HG03064 (cell line): ENCODE data around the gene SRRT.
A peak's percentile ranks its signal among the peaks of the same experiment; 100 is the strongest.

Experiments
- ATAC-seq: cut with Tn5 transposase; IDR thresholded peaks from one replicate; pipeline ENCODE4 v1.9.1; 2021; ENCODE audit warnings: low read depth; ENCODE audit not compliant: unreplicated experiment

The SRRT gene

GRCh38 chr7:100874577-100875355 lies at the start of gene SRRT:
Gene SRRT (plus strand): TSS chr7:100875103. CDS start chr7:100875591, 488 bp downstream.
- ATAC-seq: peak; percentile 75

- no peak for ATAC-seq
These were observed 49.7 kb upstream of the SRRT start for GRCh38 chr7:100825215-100825671.

GRCh38 chr7:100825751-100826513 lies 49.0 kb upstream of the SRRT start:
- ATAC-seq: no peak

- no peak for ATAC-seq
These were observed 48.2 kb upstream of the SRRT start for GRCh38 chr7:100826514-100827329.

GRCh38 chr7:100827330-100828226 lies 47.3 kb upstream of the SRRT start, which contains the start of gene EPHB4:
Gene EPHB4 (minus strand): TSS chr7:100827523. CDS start chr7:100827030, 493 bp downstream.
- ATAC-seq: no peak

- no peak for ATAC-seq
These were observed 45.7 kb upstream of the SRRT start for GRCh38 chr7:100829150-100829716.

- ATAC-seq: no peak
These were observed 44.5 kb upstream of the SRRT start for GRCh38 chr7:100830396-100830795.

GRCh38 chr7:100832281-100832633 lies 42.6 kb upstream of the SRRT start:
- no peak for ATAC-seq

- ATAC-seq: no peak
These were observed 38.7 kb upstream of the SRRT start for GRCh38 chr7:100835903-100836811.

GRCh38 chr7:100836812-100837098 lies 38.1 kb upstream of the SRRT start:
- ATAC-seq: no peak

GRCh38 chr7:100837099-100837836 lies 37.6 kb upstream of the SRRT start:
- ATAC-seq: no peak

- no peak for ATAC-seq
These were observed 35.5 kb upstream of the SRRT start for GRCh38 chr7:100839361-100839760.

- no peak for ATAC-seq
These were observed 34.3 kb upstream of the SRRT start for GRCh38 chr7:100840470-100841100.

GRCh38 chr7:100847360-100847759 lies 27.5 kb upstream of the SRRT start:
- no peak for ATAC-seq

GRCh38 chr7:100852048-100852872 lies 22.6 kb upstream of the SRRT start, which contains the start of gene SLC12A9:
Gene SLC12A9 (plus strand): TSS chr7:100852713. CDS start chr7:100854198, 1,485 bp downstream.
- peak; percentile 91 for ATAC-seq

GRCh38 chr7:100854146-100854895 lies 20.6 kb upstream of the SRRT start:
- no peak for ATAC-seq
